ENCODE results near the gene NR5A2.

GRCh38 chr1:200157715-200158114, 130.2 kb downstream of the NR5A2 start:
- TF ChIP-seq REST (IDR thresholded peaks at IDR 0.05; ENCODE audit: insufficient read depth in 1 of 2, low read depth in 2 of 2, low read length in 2 of 2) = no peak
- TF ChIP-seq TAF1 (IDR thresholded peaks at IDR 0.05; ENCODE audit: borderline replicate concordance, insufficient read depth, low read length) = no peak

Measured in PFSK-1 (cell line).